ENCODE measurements around the gene CFAP74. TPM values are rescaled to one million over a fixed set of nuclear protein-coding genes. Genes with fewer than 3 reads are reported as not detected.
A peak's percentile ranks its signal among the peaks of the same experiment; 100 is the strongest.

CFAP74 gene
- total and polyA plus RNA-seq, 11 donors = 0.03 to 0.33 (median 0.07) TPM; not detected in 8

GRCh38 chr1:2049718-2050431 lies 46.3 kb upstream of the CFAP74 start, which contains the start of gene PRKCZ:
TSS of gene PRKCZ (plus strand) at chr1:2050411. CDS start at chr1:2050631, 220 bp downstream.
- intact Hi-C loops (cut with DNase I) = loop anchor here in 7 of 10 donors (5.0 kb wide), 2 partner anchors 93 to 108 kb away; no protein-coding TSS in a partner anchor
- TF ChIP-seq POLR2A (IDR thresholded peaks at IDR 0.05) = peak in 1 of 2 donors; percentile 42
- TF ChIP-seq CTCF (IDR thresholded peaks at IDR 0.05) = no peak
- peak within 1 kb of the TSS; percentile 22 to 83 (median 58) for H3K4me3 ChIP-seq
- H3K9me3 ChIP-seq = no peaks in the 10 kb centered on the region
- DNase-seq = peak; percentile 75 to 93 (median 88)
- peak within 1 kb of the TSS in 5 of 12 donors; percentile 13 to 73 (median 47) for H3K27ac ChIP-seq
- 2 to 15% (median 5%) methylated on average over 17 to 83 of the region's 83 CpGs for WGBS, 4 donors
- H3K36me3 ChIP-seq = no peaks in the 10 kb centered on the region
- ATAC-seq = peak; percentile 67 to 92 (median 86)
- H3K4me1 ChIP-seq = peaks cover 0 to 40% (median 19%) of the 10 kb centered on the region in 12 donors
- H3K27me3 ChIP-seq = peaks cover 11 to 64% (median 41%) of the 10 kb centered on the region in 9 donors

GRCh38 chr1:2049225-2049717 lies 45.7 kb upstream of the CFAP74 start:
- ATAC-seq (peak in 2 of 4 donors; percentile 1 to 8), DNase-seq (peak in 1 of 5 donors; percentile 45)
- H3K27me3 ChIP-seq = peaks cover 11 to 64% (median 41%) of the 10 kb centered on the region in 9 donors
- WGBS, 4 donors = 35 to 46% (median 40%) methylated on average over 12 to 14 of the region's 14 CpGs
- intact Hi-C loops (cut with DNase I) = loop anchor here in 7 of 10 donors (5.0 kb wide), 2 partner anchors 92 to 107 kb away; no protein-coding TSS in a partner anchor
- H3K36me3 ChIP-seq = no peaks in the 10 kb centered on the region
- TF ChIP-seq CTCF (IDR thresholded peaks at IDR 0.05) (no peak), POLR2A (IDR thresholded peaks at IDR 0.05) (no peak)
- H3K27ac ChIP-seq = peak overlapping the region in 3 of 12 donors; percentile 45 to 73 (median 47)
- H3K4me3 ChIP-seq = peak overlapping the region in 10 of 12 donors; percentile 53 to 83 (median 61)
- H3K4me1 ChIP-seq = peaks cover 0 to 45% (median 19%) of the 10 kb centered on the region in 12 donors
- no peaks in the 10 kb centered on the region for H3K9me3 ChIP-seq

GRCh38 chr1:2047749-2048729 lies 44.5 kb upstream of the CFAP74 start:
- Histone ChIP-seq H3K36me3 (no peaks in the 10 kb centered on the region), H3K4me1 (peaks cover 0 to 45% (median 19%) of the 10 kb centered on the region in 12 donors), H3K4me3 (no peak overlapping the region), H3K27me3 (peaks cover 11 to 64% (median 41%) of the 10 kb centered on the region in 9 donors), H3K9me3 (no peaks in the 10 kb centered on the region), H3K27ac (no peak overlapping the region)
- intact Hi-C loops (cut with DNase I) = loop anchor here in 7 of 10 donors (5.0 kb wide), 2 partner anchors 91 to 106 kb away; no protein-coding TSS in a partner anchor
- ATAC-seq (no peak), DNase-seq (peak in 1 of 5 donors; percentile 46)
- 78 to 91% (median 86%) methylated on average over 14 to 25 of the region's 25 CpGs for WGBS, 4 donors
- no peak for TF ChIP-seq POLR2A (IDR thresholded peaks at IDR 0.05)
- TF ChIP-seq CTCF (IDR thresholded peaks at IDR 0.05) = no peak

Data from heart left ventricle (tissue), 16 donors.